Astrocyte of the cerebellum (primary cell): ENCODE measurements around the gene NRXN2.

ENCODE experiments used
- DNase-seq: peaks from one replicate; pipeline ENCODE4 v3.0.0-alpha.2; 2011; ENCODE audit warnings: low read depth
- H3K4me3 ChIP-seq: 2 replicates; pipeline ENCODE4 v1.5.1; 2011; ENCODE audit warnings: mild to moderate bottlenecking, low read depth, low read length, moderate library complexity
- in situ Hi-C: cut with HindIII; loops from 2 replicates; pipeline ENCODE4 v1.10.0; 2017; ENCODE audit warnings: low sequenced_read_pairs
- TF ChIP-seq, protein P1 (sequence below): IDR thresholded peaks from 2 replicates; pipeline ENCODE4 v1.5.1; 2012; ENCODE audit warnings: low read length, low read depth, moderate library complexity, mild to moderate bottlenecking; ENCODE audit errors: missing control alignments

The NRXN2 gene

DNA sequence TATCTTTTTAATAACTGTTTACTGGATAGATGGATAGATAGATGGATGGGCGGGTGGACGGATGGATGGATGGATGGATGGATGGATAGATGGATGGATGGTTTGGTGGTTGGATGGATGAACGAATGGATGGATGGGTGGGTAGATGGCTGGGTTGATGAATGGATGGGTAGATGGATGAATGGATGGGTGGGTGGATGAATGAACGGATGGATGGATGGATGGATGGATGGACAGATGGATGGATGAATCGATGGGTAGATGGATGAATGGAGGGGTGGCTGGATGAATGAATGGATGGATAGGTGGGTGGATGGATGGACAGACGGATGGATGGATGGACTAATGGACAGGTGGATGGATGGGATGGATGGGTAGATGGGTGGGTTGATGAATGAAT, 145.8 kb downstream of the NRXN2 start:
- in situ Hi-C loops = no loop called here
- TF ChIP-seq, protein P1, sequence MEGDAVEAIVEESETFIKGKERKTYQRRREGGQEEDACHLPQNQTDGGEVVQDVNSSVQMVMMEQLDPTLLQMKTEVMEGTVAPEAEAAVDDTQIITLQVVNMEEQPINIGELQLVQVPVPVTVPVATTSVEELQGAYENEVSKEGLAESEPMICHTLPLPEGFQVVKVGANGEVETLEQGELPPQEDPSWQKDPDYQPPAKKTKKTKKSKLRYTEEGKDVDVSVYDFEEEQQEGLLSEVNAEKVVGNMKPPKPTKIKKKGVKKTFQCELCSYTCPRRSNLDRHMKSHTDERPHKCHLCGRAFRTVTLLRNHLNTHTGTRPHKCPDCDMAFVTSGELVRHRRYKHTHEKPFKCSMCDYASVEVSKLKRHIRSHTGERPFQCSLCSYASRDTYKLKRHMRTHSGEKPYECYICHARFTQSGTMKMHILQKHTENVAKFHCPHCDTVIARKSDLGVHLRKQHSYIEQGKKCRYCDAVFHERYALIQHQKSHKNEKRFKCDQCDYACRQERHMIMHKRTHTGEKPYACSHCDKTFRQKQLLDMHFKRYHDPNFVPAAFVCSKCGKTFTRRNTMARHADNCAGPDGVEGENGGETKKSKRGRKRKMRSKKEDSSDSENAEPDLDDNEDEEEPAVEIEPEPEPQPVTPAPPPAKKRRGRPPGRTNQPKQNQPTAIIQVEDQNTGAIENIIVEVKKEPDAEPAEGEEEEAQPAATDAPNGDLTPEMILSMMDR = no peak
- H3K4me3 ChIP-seq = no peak overlapping the region

DNA sequence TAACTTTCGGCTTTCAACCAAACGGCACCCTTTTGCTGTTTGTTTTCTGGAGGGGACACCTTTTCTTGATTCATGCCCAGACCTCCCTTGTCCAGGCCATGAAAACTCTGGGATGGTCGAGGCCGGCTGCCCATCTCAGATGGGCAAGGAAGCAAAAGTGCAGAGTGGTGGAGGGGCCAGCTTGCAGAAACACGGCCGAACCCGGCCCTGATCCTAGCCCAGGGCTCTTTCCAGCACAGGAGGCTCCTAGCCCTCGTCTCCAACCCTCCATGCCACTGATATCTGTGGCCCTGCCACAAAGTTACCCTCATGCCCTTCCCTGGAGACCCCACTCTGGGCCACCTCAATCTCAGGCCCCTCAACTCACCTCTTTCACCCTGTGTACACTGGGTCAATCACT, 150.9 kb downstream of the NRXN2 start:
- no peak overlapping the region for H3K4me3 ChIP-seq
- TF ChIP-seq, protein P1 = no peak
- in situ Hi-C loops = no loop called here
- no peak for DNase-seq

More for the DNA sequence above, 145.8 kb downstream of the NRXN2 start:
- DNase-seq = no peak

DNA sequence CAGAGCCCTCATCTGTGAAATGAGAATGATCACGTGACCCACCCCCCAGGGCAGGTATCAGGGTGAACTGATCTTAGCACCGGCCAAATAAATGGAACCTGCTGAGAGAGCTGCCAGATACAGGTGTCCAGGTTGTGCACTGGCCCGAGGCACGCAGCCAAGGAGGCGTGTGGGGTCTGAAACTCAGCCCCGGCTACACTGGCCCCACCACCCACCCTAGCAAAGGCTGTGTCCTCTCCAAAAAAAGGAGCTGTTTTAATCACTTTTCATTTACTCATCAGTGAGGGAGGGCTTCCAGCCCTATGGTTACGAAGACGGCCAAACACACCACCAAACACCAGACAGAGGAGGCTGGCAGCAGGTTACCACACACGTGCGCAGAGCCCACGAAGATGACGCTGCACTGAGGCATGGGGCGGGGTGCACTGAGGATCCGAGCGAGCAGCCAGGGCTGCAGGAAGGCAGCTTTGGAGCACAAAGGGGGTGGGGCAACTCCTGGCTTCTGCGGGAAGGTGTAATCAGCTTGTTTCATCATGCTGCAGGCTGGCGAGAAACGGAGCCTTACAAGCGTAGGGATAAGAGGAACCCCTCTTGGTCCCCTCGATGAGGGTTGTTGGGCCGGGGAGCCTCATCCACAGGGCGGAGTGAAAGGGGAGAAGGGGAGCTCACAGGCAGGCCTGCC, 151.4 kb downstream of the NRXN2 start:
- in situ Hi-C loops = no loop called here
- DNase-seq = no peak
- no peak overlapping the region for H3K4me3 ChIP-seq
- TF ChIP-seq, protein P1 = no peak

DNA sequence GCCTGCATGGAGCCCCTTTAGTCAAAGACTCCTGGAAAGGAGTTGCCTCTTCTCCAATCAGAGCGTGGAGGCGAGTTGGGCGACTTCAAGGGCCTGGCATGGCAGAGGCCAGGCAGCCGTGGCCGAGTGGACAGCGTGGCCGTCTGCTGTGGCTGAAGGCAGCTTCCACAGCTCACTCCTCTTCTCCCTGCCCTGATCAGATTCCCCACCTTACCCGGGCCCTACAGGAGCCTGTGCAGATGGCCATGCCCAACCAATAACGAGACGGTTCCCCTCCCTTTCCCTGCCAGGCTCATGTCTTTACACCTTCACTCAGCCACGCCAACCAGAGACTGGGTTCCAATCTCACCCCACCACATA, 152.0 kb downstream of the NRXN2 start:
- in situ Hi-C loops = no loop called here
- DNase-seq = no peak
- H3K4me3 ChIP-seq = no peak overlapping the region
- TF ChIP-seq, protein P1 = no peak

DNA sequence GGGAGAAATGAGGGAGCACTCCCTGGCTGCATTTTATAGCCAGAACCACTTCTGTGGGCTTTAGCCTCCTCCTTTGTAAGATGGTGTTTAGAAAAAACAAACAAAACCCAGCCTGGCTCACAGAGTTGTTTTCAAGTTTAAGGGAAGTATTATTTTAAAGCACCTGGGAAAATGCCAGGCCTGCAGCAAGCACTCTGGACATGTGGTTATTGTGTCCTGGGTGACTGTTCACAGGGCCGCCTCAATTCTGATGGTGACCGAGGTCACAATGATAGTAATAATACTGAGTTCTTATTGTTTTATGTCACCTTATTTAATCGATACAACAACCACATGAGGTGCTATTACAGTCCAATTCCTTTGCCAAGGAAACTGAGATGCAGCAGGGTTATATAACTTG, 152.7 kb downstream of the NRXN2 start:
- TF ChIP-seq, protein P1 = no peak
- in situ Hi-C loops = no loop called here
- H3K4me3 ChIP-seq = no peak overlapping the region
- DNase-seq = no peak

DNA sequence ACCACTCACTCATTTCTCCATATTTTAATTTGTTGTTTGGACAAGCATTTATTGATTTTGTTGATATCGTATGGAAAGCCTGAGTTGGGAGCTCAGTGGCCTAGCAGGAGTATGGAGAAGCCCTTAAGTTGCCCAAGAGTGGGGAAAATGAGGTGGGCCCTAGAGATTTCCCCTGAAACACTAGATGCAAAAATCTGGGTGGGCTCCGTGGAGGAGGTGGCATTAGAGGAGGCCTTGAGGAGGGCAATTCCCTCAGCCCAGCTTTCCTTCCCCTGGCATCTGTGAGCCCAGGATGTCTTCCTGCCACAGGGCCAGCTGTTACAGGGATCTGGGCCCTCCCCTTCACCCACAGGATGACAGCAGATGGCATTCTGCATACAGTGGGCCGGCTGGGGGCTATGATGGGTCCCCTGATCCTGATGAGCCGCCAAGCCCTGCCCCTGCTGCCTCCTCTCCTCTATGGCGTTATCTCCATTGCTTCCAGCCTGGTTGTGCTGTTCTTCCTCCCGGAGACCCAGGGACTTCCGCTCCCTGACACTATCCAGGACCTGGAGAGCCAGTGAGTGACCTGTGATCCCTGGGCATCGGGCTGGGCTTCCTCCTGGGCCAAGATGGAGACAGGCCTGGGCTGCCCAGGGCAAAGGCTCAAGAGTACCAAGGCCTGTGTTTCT, 153.6 kb downstream of the NRXN2 start:
- H3K4me3 ChIP-seq = no peak overlapping the region
- no peak for DNase-seq
- in situ Hi-C loops = no loop called here
- TF ChIP-seq, protein P1 = no peak
